Breast epithelium (tissue), 4 donors: ENCODE measurements around the gene ERFE. TPM values are rescaled to one million over a fixed set of nuclear protein-coding genes. Genes with fewer than 3 reads are reported as not detected.
"Not testable (repeated sequence)": the region's sequence is repeated elsewhere in the genome, so short reads cannot be mapped to it uniquely, and the experiment has no call there.

Source experiments
- DNase-seq, 2 donors: peaks; one replicate each; pipeline ENCODE4 v3.0.0-alpha.2; 2019; ENCODE audit warnings: low spot score in 2 of 2
- H3K27ac ChIP-seq, 2 donors: fragments of 200-600 bp; sonication (generic) in 1 of 2; one replicate each; pipeline ENCODE4 v1.5.1; 2016 to 2019; ENCODE audit warnings: mild to moderate bottlenecking in 1 of 2
- H3K27me3 ChIP-seq, 2 donors: fragments of 200-600 bp; sonication (generic) in 1 of 2; one replicate each; pipeline versions ENCODE4 v1.5.1 to v1.6.0; 2017 to 2019; ENCODE audit warnings: control low read depth in 1 of 2, mild to moderate bottlenecking in 1 of 2
- H3K36me3 ChIP-seq: fragments of 200-600 bp; one replicate; pipeline ENCODE4 v1.5.1; 2019
- H3K4me1 ChIP-seq, 2 donors: fragments of 200-600 bp; sonication (generic); one replicate each; pipeline ENCODE4 v1.5.1; 2016 to 2019; ENCODE audit warnings: control low read depth in 1 of 2
- H3K4me3 ChIP-seq, 3 donors: fragments of 200-600 bp; sonication (generic); 1 replicate in 2 of 3; 2 replicates in 1 of 3; pipeline ENCODE4 v1.5.1; 2016 to 2019; ENCODE audit warnings: mild to moderate bottlenecking in 3 of 3, moderate library complexity in 2 of 3
- H3K9me3 ChIP-seq, 2 donors: fragments of 200-600 bp; sonication (generic) in 1 of 2; one replicate each; pipeline ENCODE4 v1.5.1; 2016 to 2019; ENCODE audit warnings: control low read depth in 1 of 2
- CTCF ChIP-seq, 3 donors: fragments of 450-650 bp; IDR thresholded peaks; one replicate each; pipeline ENCODE4 v1.5.1; 2016 to 2017; ENCODE audit warnings: antibody characterized with exemption in 3 of 3, mild to moderate bottlenecking in 3 of 3, moderate library complexity in 3 of 3
- POLR2A ChIP-seq: fragments of 450-650 bp; IDR thresholded peaks from one replicate; pipeline ENCODE4 v1.6.1; 2016; ENCODE audit warnings: antibody characterized with exemption, mild to moderate bottlenecking, moderate library complexity
- POLR2AphosphoS5 ChIP-seq, 3 donors: sonication (generic); formaldehyde crosslinking; IDR thresholded peaks; one replicate each; pipeline ENCODE4 v1.6.1; 2017; ENCODE audit warnings: antibody characterized with exemption in 3 of 3
- intact Hi-C: fragments of 100-400 bp; cut with DNase I; formaldehyde crosslinking; loops from one replicate; pipeline ENCODE4 v1.15.1; 2023; ENCODE audit warnings: low total_unique reads
- total RNA-seq, 3 donors: library from RNA; depleted of rRNA; stranded (reverse); fragments of >200 nt; gene quantifications; one replicate each; pipeline ENCODE4 v1.1.0, GENCODE V29; 2016

ERFE gene
- under 1 TPM in 2 of 3 donors, not detected in 1; 0.48 to 0.98 TPM for total RNA-seq

- Histone ChIP-seq H3K27me3 (peaks cover 0 to 17% of the 10 kb centered on the region in 2 donors), H3K36me3 (no peaks in the 10 kb centered on the region)
- no peak for DNase-seq
These were observed at the start of gene ERFE for GRCh38 chr2:238158509-238159070. Gene ERFE (plus strand): TSS chr2:238158970. CDS start chr2:238159008, 38 bp downstream.

GRCh38 chr2:238113611-238114010, 45.2 kb upstream of the ERFE start:
- no peaks in the 10 kb centered on the region for H3K36me3 ChIP-seq
- no peak for TF ChIP-seq CTCF (IDR thresholded peaks at IDR 0.05)
- TF ChIP-seq POLR2A = no peak
- TF ChIP-seq POLR2AphosphoS5 (IDR thresholded peaks at IDR 0.05) = no peak

More at GRCh38 chr2:238158509-238159070, at the start of gene ERFE:
- no peak for TF ChIP-seq POLR2A
- TF ChIP-seq CTCF (IDR thresholded peaks at IDR 0.05) = no peak
- no peak for TF ChIP-seq POLR2AphosphoS5 (IDR thresholded peaks at IDR 0.05)
- Histone ChIP-seq H3K4me1 (no peaks in the 10 kb centered on the region), H3K4me3 (peak within 1 kb of the TSS; percentile 10 to 57 (median 37)), H3K9me3 (no peaks in the 10 kb centered on the region), H3K27ac (no peak within 1 kb of the TSS)
- intact Hi-C loops = no loop called here

GRCh38 chr2:238114331-238114841, 44.4 kb upstream of the ERFE start:
- intact Hi-C loops = no loop called here
- no peak for TF ChIP-seq CTCF (IDR thresholded peaks at IDR 0.05)
- no peak for TF ChIP-seq POLR2AphosphoS5 (IDR thresholded peaks at IDR 0.05)
- TF ChIP-seq POLR2A = no peak
- DNase-seq = no peak

More at GRCh38 chr2:238113611-238114010, 45.2 kb upstream of the ERFE start:
- Histone ChIP-seq H3K4me1 (no peaks in the 10 kb centered on the region), H3K4me3 (no peak overlapping the region), H3K9me3 (peaks cover 0 to 4% of the 10 kb centered on the region in 2 donors), H3K27me3 (peaks cover 0 to 18% of the 10 kb centered on the region in 2 donors), H3K27ac (no peak overlapping the region)
- intact Hi-C loops = no loop called here
- no peak for DNase-seq

GRCh38 chr2:238114851-238115660, 43.7 kb upstream of the ERFE start:
- Histone ChIP-seq H3K27ac (no peak overlapping the region), H3K36me3 (no peaks in the 10 kb centered on the region), H3K4me1 (no peaks in the 10 kb centered on the region), H3K9me3 (peaks cover 0 to 4% of the 10 kb centered on the region in 2 donors), H3K4me3 (no peak overlapping the region), H3K27me3 (peaks cover 0 to 18% of the 10 kb centered on the region in 2 donors)
- DNase-seq = no peak
- no peak for TF ChIP-seq CTCF (IDR thresholded peaks at IDR 0.05)
- TF ChIP-seq POLR2A = no peak
- no peak for TF ChIP-seq POLR2AphosphoS5 (IDR thresholded peaks at IDR 0.05)
- intact Hi-C loops = loop anchor here (5.0 kb wide), 1 partner anchor 528 kb away; no protein-coding TSS in a partner anchor

More at GRCh38 chr2:238114331-238114841, 44.4 kb upstream of the ERFE start:
- Histone ChIP-seq H3K36me3 (no peaks in the 10 kb centered on the region), H3K9me3 (peaks cover 0 to 4% of the 10 kb centered on the region in 2 donors), H3K4me1 (no peaks in the 10 kb centered on the region), H3K27ac (no peak overlapping the region), H3K4me3 (no peak overlapping the region), H3K27me3 (peaks cover 0 to 18% of the 10 kb centered on the region in 2 donors)

GRCh38 chr2:238115709-238116108, 43.1 kb upstream of the ERFE start:
- peaks cover 0 to 21% of the 10 kb centered on the region in 2 donors for H3K27me3 ChIP-seq
- H3K27ac ChIP-seq, DNase-seq, H3K36me3 ChIP-seq, H3K4me1 ChIP-seq, H3K4me3 ChIP-seq, H3K9me3 ChIP-seq: not testable (repeated sequence)
- intact Hi-C loops = loop anchor here (5.0 kb wide), 1 partner anchor 528 kb away; no protein-coding TSS in a partner anchor
